GM23338 (cell line): Measurements from ENCODE around the gene SLC2A9. TPM values are rescaled to one million over a fixed set of nuclear protein-coding genes. Genes with fewer than 3 reads are reported as not detected.

Experiments
- ATAC-seq: fragments of 200-7000 bp; cut with Tn5 transposase; 3 replicates; pipeline ENCODE4 v1.9.1; 2020
- DNase-seq: peaks from one replicate; pipeline ENCODE4 v3.0.0-alpha.2; 2015; ENCODE audit warnings: low spot score
- H2AFZ ChIP-seq: fragments of 200-600 bp; sonication (generic); 2 replicates; pipeline ENCODE4 v1.8.0; 2016; ENCODE audit warnings: antibody characterized with exemption, mild to moderate bottlenecking, moderate library complexity
- H3F3A ChIP-seq: fragments of 200-600 bp; sonication (generic); replicated peaks from 2 replicates; pipeline ENCODE4 v1.8.0; 2017; ENCODE audit warnings: antibody characterized with exemption, mixed run types, low read depth
- H3K27ac ChIP-seq: fragments of 200-600 bp; sonication (generic); 2 replicates; pipeline ENCODE4 v1.6.1; 2016; ENCODE audit warnings: low read depth
- H3K27me3 ChIP-seq: fragments of 200-600 bp; sonication (generic); 2 replicates; pipeline ENCODE4 v1.8.0; 2016; ENCODE audit warnings: mild to moderate bottlenecking, mixed run types, moderate library complexity; ENCODE audit not compliant: insufficient read depth
- H3K36me3 ChIP-seq: fragments of 200-600 bp; sonication (generic); 2 replicates; pipeline ENCODE4 v1.8.0; 2016; ENCODE audit warnings: mild to moderate bottlenecking; ENCODE audit not compliant: insufficient read depth
- H3K4me1 ChIP-seq: fragments of 200-600 bp; sonication (generic); 2 replicates; pipeline ENCODE4 v1.8.0; 2016; ENCODE audit warnings: mild to moderate bottlenecking, moderate library complexity; ENCODE audit not compliant: insufficient read depth
- H3K4me2 ChIP-seq: fragments of 200-600 bp; sonication (generic); 2 replicates; pipeline ENCODE4 v1.7.1; 2017; ENCODE audit warnings: mixed run types
- H3K4me3 ChIP-seq: fragments of 200-600 bp; sonication (generic); 2 replicates; pipeline ENCODE4 v1.6.1; 2016; ENCODE audit warnings: mixed run types
- H3K79me2 ChIP-seq: fragments of 200-600 bp; sonication (generic); replicated peaks from 2 replicates; pipeline ENCODE4 v1.8.0; 2017; ENCODE audit warnings: mild to moderate bottlenecking; ENCODE audit not compliant: insufficient read depth
- H3K9me2 ChIP-seq: fragments of 200-600 bp; sonication (generic); 2 replicates; pipeline ENCODE4 v1.8.0; 2017; ENCODE audit not compliant: insufficient read depth
- H4K20me1 ChIP-seq: fragments of 200-600 bp; sonication (generic); replicated peaks from 2 replicates; pipeline ENCODE4 v1.8.0; 2017; ENCODE audit warnings: mild to moderate bottlenecking; ENCODE audit not compliant: insufficient read depth
- H3K27ac Mint-ChIP-seq: 2 replicates; pipeline ENCODE4 v1.8.0; 2020; ENCODE audit warnings: inconsistent platforms, mild to moderate bottlenecking, moderate library complexity, mixed read lengths
- H3K27me3 Mint-ChIP-seq: 3 replicates; pipeline ENCODE4 v1.8.0; 2022; ENCODE audit warnings: low read depth, mild to moderate bottlenecking, moderate library complexity, mixed read lengths, inconsistent platforms; ENCODE audit not compliant: insufficient read depth, poor library complexity
- H3K36me3 Mint-ChIP-seq: 3 replicates; pipeline ENCODE4 v1.8.0; 2021; ENCODE audit warnings: low read depth, mild to moderate bottlenecking, inconsistent platforms, moderate library complexity, mixed read lengths
- H3K4me1 Mint-ChIP-seq: 3 replicates; pipeline ENCODE4 v1.8.0; 2020; ENCODE audit warnings: mild to moderate bottlenecking, inconsistent platforms, mixed read lengths
- H3K4me3 Mint-ChIP-seq: 3 replicates; pipeline ENCODE4 v1.8.0; 2021; ENCODE audit warnings: moderate library complexity, mild to moderate bottlenecking, inconsistent platforms, mixed read lengths
- H3K9me3 Mint-ChIP-seq: 3 replicates; pipeline ENCODE4 v1.8.0; 2020; ENCODE audit warnings: moderate library complexity, mild to moderate bottlenecking, inconsistent platforms, mixed read lengths
- CTCF ChIP-seq, 2 experiments: fragments of 200-600 bp in 1 of 2; sonication (generic) in 1 of 2; conservative IDR thresholded peaks; 2 replicates each; pipeline versions ENCODE4 v1.5.1 to v1.6.1; 2016 to 2017; ENCODE audit warnings: antibody characterized with exemption in 2 of 2, low read depth in 2 of 2, mild to moderate bottlenecking in 2 of 2, moderate library complexity in 1 of 2
- ETS1 ChIP-seq: IDR thresholded peaks from 2 replicates; pipeline ENCODE4 v1.6.1; 2016; ENCODE audit warnings: antibody characterized with exemption
- EZH2 ChIP-seq: fragments of 200-600 bp; sonication (generic); IDR thresholded peaks from one replicate; pipeline ENCODE4 v1.8.0; 2017; ENCODE audit warnings: antibody characterized with exemption, mild to moderate bottlenecking, low read depth; ENCODE audit not compliant: unreplicated experiment
- NANOG ChIP-seq: IDR thresholded peaks from 2 replicates; pipeline ENCODE4 v1.6.1; 2016; ENCODE audit warnings: antibody characterized with exemption, borderline replicate concordance
- ZNF331 ChIP-seq: fragments of 250-450 bp; sonication (Bioruptor Pico); IDR thresholded peaks from 2 replicates; pipeline ENCODE4 v1.5.0; 2020; ENCODE audit warnings: low read depth, mild to moderate bottlenecking, moderate library complexity
- ZNF462 ChIP-seq: fragments of 250-450 bp; sonication (Bioruptor Pico); IDR thresholded peaks from 2 replicates; pipeline ENCODE4 v1.5.0; 2020; ENCODE audit warnings: mild to moderate bottlenecking, moderate library complexity
- polyA plus RNA-seq: library from polyadenylated mRNA; unstranded; fragments of >200 nt; fragmentation: Nextera tagmentation; extraction: Ambion mirVana; gene quantifications from 2 replicates; pipeline ENCODE4 v1.2.1, GENCODE V29; 2016
- total RNA-seq: library from RNA; depleted of rRNA; stranded (reverse); fragments of >200 nt; shearing (Covaris generic); gene quantifications from 2 replicates; pipeline ENCODE4 v1.2.3, GENCODE V29; 2014

SLC2A9 gene
- total and polyA plus RNA-seq, 2 experiments from 2014 or later, result 0.21 to 0.40 TPM

GRCh38 chr4:9847968-9848748, 173.1 kb downstream of the SLC2A9 start (continued):
- no peak for TF ChIP-seq NANOG
- TF ChIP-seq EZH2, result no peak

- Mint-ChIP-seq H3K27me3 (no peaks in the 10 kb centered on the region), H3K9me3 (peaks cover 11% of the 10 kb centered on the region), H3K36me3 (peaks cover 10% of the 10 kb centered on the region), H3K4me1 (0 out of 3 replicates have a peak, but pooled peaks cover 2% of the 10 kb centered on the region), H3K27ac (no peak overlapping the region), H3K4me3 (no peak overlapping the region)
- no peaks in the 10 kb centered on the region for H3K79me2 ChIP-seq
- no peaks in the 10 kb centered on the region for H3F3A ChIP-seq
- no peak overlapping the region for H3K4me3 ChIP-seq
- no peaks in the 10 kb centered on the region for H4K20me1 ChIP-seq
- peaks cover 7% of the 10 kb centered on the region; the same call in 1 of the 2 replicates for H3K4me1 ChIP-seq
- H3K36me3 ChIP-seq, result no peaks in the 10 kb centered on the region
- TF ChIP-seq CTCF (conservative IDR thresholded peaks at IDR 0.05; ENCODE audit: low read depth in 2 of 2) (peak in 1 of 2 experiments; percentile 26; a peak in 2 of 4 replicates), EZH2 (no peak), ZNF462 (CRISPR knock-in tag) (no peak), ZNF331 (CRISPR knock-in tag) (no peak), ETS1 (no peak)
- H3K27me3 ChIP-seq, result no peaks in the 10 kb centered on the region
- ATAC-seq (no peak), DNase-seq (peak; percentile 8)
- H3K4me2 ChIP-seq, result no peak overlapping the region
- H2AFZ ChIP-seq, result no peak overlapping the region
- no peak overlapping the region for H3K27ac ChIP-seq
- peaks cover 26% of the 10 kb centered on the region for H3K9me2 ChIP-seq
Measured at GRCh38 chr4:9845791-9846493, 175.4 kb downstream of the SLC2A9 start.
